Psoas muscle (tissue), 8 donors: ENCODE results near the gene FAM193B. TPM values are rescaled to one million over a fixed set of nuclear protein-coding genes. Genes with fewer than 3 reads are reported as not detected.
A peak's percentile ranks its signal among the peaks of the same experiment; 100 is the strongest.

Experiments used
- ATAC-seq, 4 donors: fragments of 200-7000 bp; cut with Tn5 transposase; one replicate each; pipeline ENCODE4 v1.9.1; 2020; ENCODE audit warnings: moderate library complexity in 3 of 4, mild to moderate bottlenecking in 2 of 4
- DNase-seq, 2 donors: peaks; one replicate each; pipeline ENCODE4 v3.0.0-alpha.2; 2020
- H3K27ac ChIP-seq: fragments of 200-600 bp; one replicate; pipeline ENCODE4 v1.8.0; 2022
- H3K27me3 ChIP-seq, 3 donors: fragments of 200-600 bp in 1 of 3; one replicate each; pipeline versions ENCODE4 v1.6.1 to v1.8.0; 2013 to 2022; ENCODE audit warnings: low read length in 2 of 3, mild to moderate bottlenecking in 2 of 3, moderate library complexity in 1 of 3; ENCODE audit not compliant: insufficient read depth in 3 of 3
- H3K36me3 ChIP-seq, 2 donors: fragments of 200-600 bp in 1 of 2; one replicate each; pipeline versions ENCODE4 v1.6.1 to v1.8.0; 2013 to 2022; ENCODE audit warnings: low read depth in 1 of 2, mild to moderate bottlenecking in 1 of 2, moderate library complexity in 1 of 2; ENCODE audit not compliant: insufficient read depth in 1 of 2
- H3K4me1 ChIP-seq: fragments of 200-600 bp; one replicate; pipeline ENCODE4 v1.8.0; 2022
- H3K4me3 ChIP-seq: fragments of 200-600 bp; one replicate; pipeline ENCODE4 v1.8.0; 2022; ENCODE audit warnings: mild to moderate bottlenecking
- H3K9me3 ChIP-seq: fragments of 200-600 bp; one replicate; pipeline ENCODE4 v1.8.0; 2022
- CTCF ChIP-seq: fragments of 200-600 bp; IDR thresholded peaks from one replicate; pipeline ENCODE4 v1.8.0; 2022; ENCODE audit warnings: antibody characterized with exemption
- WGBS, 3 donors: extraction: QIAGEN DNeasy Blood & Tissue Kit; methylation state at CpG; one replicate each; pipeline versions ENCODE4 v1.1.6 to v1.1.7; 2013; 5-methylcytosine and 5-hydroxymethylcytosine counted together
- intact Hi-C, 2 donors: fragments of 100-400 bp; cut with DNase I; formaldehyde crosslinking; loops; one replicate each; pipeline versions ENCODE4 v1.11.0 to v1.14.2; 2022
- polyA plus RNA-seq, 3 donors: library from polyadenylated mRNA; stranded (reverse); fragments of 200-250 nt; gene quantifications; one replicate each; pipeline ENCODE4 v1.2.3, GENCODE V29; 2013
- total RNA-seq, 4 donors: library from RNA; stranded (reverse); fragmentation: NEBNext Ultra II Directional in 2 of 4; extraction: Animal tissue kit (Norgen Biotek cat#: 25700) in 2 of 4; gene quantifications; one replicate each; pipeline versions ENCODE4 v1.2.1 to v1.2.4, GENCODE V29; 2021 to 2023
- donor health status: healthy with polysubstance abuse.
- donor health status: DM: no; HTN: no; CAD: no; lungs with moderate emphysema.
- donor health status: Bipolar disorder and iron deficiency.
- donor health status: healthy.
- donor health status: DM: yes; HTN: yes; CAD: no.
- donor health status: DM: no; HTN: no; CAD: no.
- donor health status: DM: no; HTN: no; CAD: no.
- donor health status: DM: yes; HTN: yes; CAD: no.

FAM193B gene
- total and polyA plus RNA-seq, 7 donors = 26.9 to 36.7 (median 28.4) TPM

DNA sequence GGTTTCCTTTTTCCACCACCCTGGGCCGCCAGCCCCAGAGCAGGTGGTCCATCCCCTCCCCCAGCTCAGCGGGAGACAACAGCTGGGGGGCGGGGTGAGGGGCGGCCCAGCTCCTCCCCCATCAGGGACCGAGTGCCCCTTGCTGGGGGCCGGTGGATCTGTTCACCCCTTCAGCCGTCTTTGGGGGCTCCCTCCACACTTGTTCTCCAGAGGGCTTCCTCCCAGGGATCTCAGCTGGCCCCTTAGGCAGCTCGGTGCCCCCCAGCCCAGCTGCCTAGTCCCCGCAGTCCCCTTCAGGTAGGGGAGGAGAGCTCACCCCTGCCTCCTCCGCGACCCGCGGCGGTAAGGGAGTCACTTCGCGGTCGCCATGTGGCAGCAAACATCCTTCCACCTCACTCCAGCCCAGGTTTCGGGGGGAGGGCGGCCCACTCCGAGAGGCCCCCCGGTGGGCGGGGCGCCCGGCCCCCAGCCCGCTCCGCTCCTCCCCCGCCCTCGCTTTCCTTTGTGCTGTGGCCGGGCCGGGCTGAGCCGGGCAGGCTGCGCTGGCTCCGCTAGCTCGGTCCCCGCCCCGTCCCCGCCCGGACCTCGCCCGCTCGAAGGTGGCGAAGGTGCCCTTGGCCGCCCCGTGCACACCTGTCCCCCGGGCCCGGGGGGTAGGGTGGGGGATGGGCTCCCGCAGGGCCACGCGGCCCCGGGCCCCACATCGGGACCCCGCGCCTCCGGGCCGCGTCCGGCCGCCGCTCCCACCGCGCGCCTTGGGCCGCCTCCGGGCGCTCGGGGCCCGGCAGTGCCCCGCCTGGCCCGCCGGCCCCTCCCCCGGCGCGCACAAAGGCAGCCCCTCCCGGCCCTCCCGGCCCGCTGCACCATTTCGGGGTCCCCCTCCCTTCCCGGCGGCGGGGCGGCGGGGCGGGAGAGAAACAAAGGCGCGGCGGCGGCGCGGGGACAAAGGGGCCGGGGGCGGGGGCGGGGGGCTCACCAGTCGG, 81.6 kb downstream of the FAM193B start:
- intact Hi-C loops = no loop called here

DNA sequence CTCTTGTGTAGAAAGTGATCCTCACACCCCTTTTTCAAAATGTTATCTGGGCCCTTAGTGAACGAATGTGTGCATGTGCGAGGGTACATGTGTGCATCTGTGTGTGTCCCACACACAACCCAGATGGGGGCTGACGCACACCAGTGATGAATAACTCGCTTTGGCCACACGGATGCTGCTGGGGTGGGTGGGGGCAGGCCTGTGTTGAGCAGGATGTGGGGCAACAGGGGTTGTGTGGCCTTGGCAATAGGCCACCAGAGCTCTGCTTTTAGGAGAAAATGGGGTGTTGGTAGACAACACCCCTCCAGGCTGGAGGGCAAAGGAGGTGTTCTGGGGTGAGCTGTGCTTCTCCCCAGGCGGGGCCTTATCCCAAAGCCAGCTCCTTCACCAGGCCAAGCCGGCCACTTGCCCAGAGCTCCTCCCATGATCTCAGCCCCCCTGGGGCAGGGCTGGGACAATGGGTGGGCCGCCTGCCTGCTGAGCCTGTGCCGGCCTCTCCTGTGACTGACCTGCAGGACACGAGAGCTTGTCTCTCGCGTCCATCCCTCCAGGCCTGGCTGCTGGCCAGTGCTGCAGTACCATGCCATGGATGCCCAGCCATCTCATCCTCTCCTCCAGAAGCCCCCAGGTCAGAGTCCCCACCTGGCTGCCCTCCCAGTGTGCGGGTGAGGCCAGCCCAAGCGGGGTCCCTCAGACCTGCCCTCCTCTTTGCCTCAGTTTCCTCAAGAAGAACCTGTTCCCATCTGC, 82.6 kb downstream of the FAM193B start:
- H3K27ac ChIP-seq = peak overlapping the region; percentile 10
- DNase-seq (peak; percentile 77 to 88), ATAC-seq (peak in 1 of 4 donors; percentile 31)
- H3K9me3 ChIP-seq = no peaks in the 10 kb centered on the region
- H3K4me1 ChIP-seq = peaks cover 8% of the 10 kb centered on the region
- intact Hi-C loops = no loop called here
- peak overlapping the region; percentile 76 for H3K4me3 ChIP-seq
- no peak for TF ChIP-seq CTCF
- 51 to 53% (median 52%) methylated on average over 13 to 14 of the region's 14 CpGs for WGBS, 3 donors
- peaks cover 0 to 4% of the 10 kb centered on the region in 2 donors for H3K36me3 ChIP-seq
- no peaks in the 10 kb centered on the region for H3K27me3 ChIP-seq

More for the DNA sequence above, 81.6 kb downstream of the FAM193B start:
- peak overlapping the region; percentile 76 for H3K4me3 ChIP-seq
- no peaks in the 10 kb centered on the region for H3K27me3 ChIP-seq
- H3K9me3 ChIP-seq = no peaks in the 10 kb centered on the region
- 2 to 12% (median 3%) methylated on average over 22 to 93 of the region's 93 CpGs for WGBS, 3 donors
- ATAC-seq (peak; percentile 4 to 24 (median 20)), DNase-seq (peak in 1 of 2 donors; percentile 50)
- no peak for TF ChIP-seq CTCF
- H3K4me1 ChIP-seq = peaks cover 8% of the 10 kb centered on the region
- no peaks in the 10 kb centered on the region for H3K36me3 ChIP-seq
- peak overlapping the region; percentile 55 for H3K27ac ChIP-seq

DNA sequence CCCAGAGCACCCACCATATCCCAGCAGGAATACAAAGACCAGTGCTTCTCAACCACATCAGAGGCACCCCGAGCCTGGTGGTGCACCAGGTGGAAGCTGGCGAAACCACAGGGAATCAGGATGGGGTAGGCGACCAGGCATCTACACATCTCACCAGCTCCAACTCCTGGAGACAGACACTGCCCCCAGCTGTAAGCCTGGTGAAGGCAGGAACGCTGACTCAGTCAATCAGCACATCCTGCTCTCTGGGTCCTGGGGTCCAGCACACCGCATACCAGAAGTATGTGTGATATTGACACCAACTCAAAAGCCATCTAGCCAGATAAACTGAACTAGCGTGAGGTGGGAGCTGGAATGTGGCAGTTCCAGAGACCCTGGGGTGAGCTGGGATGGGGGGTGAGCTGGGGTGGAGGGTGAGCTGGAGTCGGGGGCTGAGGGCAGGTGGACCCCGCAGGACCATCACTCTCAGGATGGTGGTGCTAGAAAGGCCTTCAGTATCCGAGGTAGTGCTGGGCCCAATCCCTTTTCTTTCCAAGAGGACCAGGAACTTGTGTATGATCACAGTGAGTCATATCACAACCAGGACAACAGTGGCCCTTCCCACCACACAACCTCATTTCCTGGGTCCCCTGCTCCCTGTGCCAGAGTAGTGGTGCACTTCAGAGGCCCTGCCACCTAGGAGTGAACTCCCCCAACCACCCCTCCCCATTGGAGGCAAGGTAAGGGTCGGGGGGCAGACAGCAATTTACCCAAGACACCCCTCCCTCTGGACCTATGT, 83.4 kb downstream of the FAM193B start:
- 85 to 87% (median 86%) methylated on average over 10 of the region's 10 CpGs for WGBS, 3 donors
- Histone ChIP-seq H3K4me1 (peaks cover 8% of the 10 kb centered on the region), H3K4me3 (no peak overlapping the region), H3K9me3 (no peaks in the 10 kb centered on the region), H3K27ac (no peak overlapping the region), H3K36me3 (peaks cover 0 to 12% of the 10 kb centered on the region in 2 donors), H3K27me3 (no peaks in the 10 kb centered on the region)
- ATAC-seq = no peak
- no peak for TF ChIP-seq CTCF
- no peak for DNase-seq
- intact Hi-C loops = no loop called here

Other genes with a start within 250 kb of the FAM193B start
- 1 to 10 TPM; 2.3 to 4.2 (median 2.8) TPM for gene MXD3, start 242.7 kb downstream of the FAM193B start, total RNA-seq
- 1 to 10 TPM in 2 of 3 donors, under 1 TPM in 1; 0.80 to 2.1 (median 1.3) TPM for gene MXD3, start 242.7 kb downstream of the FAM193B start, polyA plus RNA-seq
- gene LMAN2, start 202.9 kb downstream of the FAM193B start, total RNA-seq = 10 to 100 TPM; 28.7 to 55.8 (median 43.1) TPM
- gene LMAN2, start 202.9 kb downstream of the FAM193B start, polyA plus RNA-seq = 100 to 1,000 TPM; 103 to 193 (median 162) TPM
- gene RGS14, start 196.6 kb downstream of the FAM193B start, total RNA-seq = 10 to 100 TPM in 3 of 4 donors, 1 to 10 TPM in 1; 5.5 to 23.2 (median 10.5) TPM
- gene RGS14, start 196.6 kb downstream of the FAM193B start, polyA plus RNA-seq = 10 to 100 TPM in 1 of 3 donors, 1 to 10 TPM in 2; 3.6 to 10.0 (median 6.7) TPM
- not detected for gene SLC34A1, start 170.1 kb downstream of the FAM193B start, total RNA-seq
- gene SLC34A1, start 170.1 kb downstream of the FAM193B start, polyA plus RNA-seq = not detected
- gene PFN3, start 153.9 kb downstream of the FAM193B start, total RNA-seq = not detected
- gene PFN3, start 153.9 kb downstream of the FAM193B start, polyA plus RNA-seq = not detected
- gene F12, start 145.0 kb downstream of the FAM193B start, total RNA-seq = under 1 TPM in 1 of 4 donors, not detected in 3; 0.40 TPM
- under 1 TPM; 0.06 to 0.81 (median 0.09) TPM for gene F12, start 145.0 kb downstream of the FAM193B start, polyA plus RNA-seq
- 10 to 100 TPM; 15.8 to 22.6 (median 19.1) TPM for gene GRK6, start 127.9 kb downstream of the FAM193B start, total RNA-seq
- 10 to 100 TPM; 12.3 to 14.6 (median 13.2) TPM for gene GRK6, start 127.9 kb downstream of the FAM193B start, polyA plus RNA-seq
- gene PRR7, start 107.7 kb downstream of the FAM193B start, total RNA-seq = 1 to 10 TPM in 3 of 4 donors, under 1 TPM in 1; 0.88 to 2.6 (median 1.8) TPM
- 1 to 10 TPM in 1 of 3 donors, under 1 TPM in 2; 0.39 to 3.8 (median 0.48) TPM for gene PRR7, start 107.7 kb downstream of the FAM193B start, polyA plus RNA-seq
- 10 to 100 TPM; 17.7 to 28.4 (median 24.3) TPM for gene DBN1, start 80.9 kb downstream of the FAM193B start, total RNA-seq
- gene DBN1, start 80.9 kb downstream of the FAM193B start, polyA plus RNA-seq = 10 to 100 TPM in 2 of 3 donors, 1 to 10 TPM in 1; 8.1 to 20.8 (median 20.1) TPM
- gene PDLIM7, start 57.0 kb downstream of the FAM193B start, total RNA-seq = 100 to 1,000 TPM; 134 to 221 (median 161) TPM
- gene PDLIM7, start 57.0 kb downstream of the FAM193B start, polyA plus RNA-seq = 100 to 1,000 TPM; 174 to 254 (median 221) TPM
- gene DOK3, start 44.7 kb downstream of the FAM193B start, total RNA-seq = 1 to 10 TPM; 2.4 to 5.4 (median 3.1) TPM
- gene DOK3, start 44.7 kb downstream of the FAM193B start, polyA plus RNA-seq = 1 to 10 TPM in 2 of 3 donors, under 1 TPM in 1; 0.44 to 5.0 (median 3.8) TPM
- gene DDX41, start 37.6 kb downstream of the FAM193B start, total RNA-seq = 10 to 100 TPM; 37.2 to 41.0 (median 40.2) TPM
- 10 to 100 TPM; 45.6 to 71.6 (median 57.3) TPM for gene DDX41, start 37.6 kb downstream of the FAM193B start, polyA plus RNA-seq
- 10 to 100 TPM; 47.5 to 71.9 (median 56.7) TPM for gene TMED9, start 37.6 kb upstream of the FAM193B start, total RNA-seq
- 100 to 1,000 TPM in 2 of 3 donors, 10 to 100 TPM in 1; 78.3 to 185 (median 115) TPM for gene TMED9, start 37.6 kb upstream of the FAM193B start, polyA plus RNA-seq
- gene B4GALT7, start 45.6 kb upstream of the FAM193B start, total RNA-seq = 10 to 100 TPM; 12.7 to 18.5 (median 14.1) TPM
- 10 to 100 TPM; 13.0 to 23.1 (median 15.1) TPM for gene B4GALT7, start 45.6 kb upstream of the FAM193B start, polyA plus RNA-seq
- gene FAM153A, start 228.3 kb upstream of the FAM193B start, total RNA-seq = 1 to 10 TPM in 1 of 4 donors, under 1 TPM in 1, not detected in 2; 0.82 to 1.1 TPM
- under 1 TPM; 0.04 to 0.16 (median 0.04) TPM for gene FAM153A, start 228.3 kb upstream of the FAM193B start, polyA plus RNA-seq